SK-N-SH treated with all-trans-retinoic acid at 6 μM for 48 hours (cell line): ENCODE measurements around the gene RAB25.

ENCODE experiments used
- ATAC-seq: fragments of 200-7000 bp; cut with Tn5 transposase; 3 replicates; pipeline ENCODE4 v1.9.1; 2020; ENCODE audit warnings: mild to moderate bottlenecking, moderate library complexity
- ARNTL ChIP-seq: fragments of 450-650 bp; formaldehyde crosslinking; IDR thresholded peaks from 2 replicates; pipeline ENCODE4 v1.5.0; 2020; ENCODE audit warnings: low read depth, mild to moderate bottlenecking, moderate library complexity, borderline replicate concordance
- CREB5 ChIP-seq: fragments of 250-450 bp; sonication (Bioruptor Pico); IDR thresholded peaks from 2 replicates; pipeline ENCODE4 v1.5.1; 2020; ENCODE audit warnings: low read depth, mild to moderate bottlenecking, moderate library complexity
- CSDC2 ChIP-seq: fragments of 250-450 bp; sonication (Bioruptor Pico); IDR thresholded peaks from 2 replicates; pipeline ENCODE4 v1.5.0; 2020; ENCODE audit warnings: mild to moderate bottlenecking, moderate library complexity
- CSRNP3 ChIP-seq: fragments of 250-450 bp; sonication (Bioruptor Pico); IDR thresholded peaks from 2 replicates; pipeline ENCODE4 v1.5.1; 2021; ENCODE audit warnings: mild to moderate bottlenecking, moderate library complexity
- ESRRG ChIP-seq: fragments of 250-450 bp; sonication (Bioruptor Pico); IDR thresholded peaks from 2 replicates; pipeline ENCODE4 v1.6.1; 2021; ENCODE audit warnings: mild to moderate bottlenecking
- GLIS3 ChIP-seq: fragments of 250-450 bp; sonication (Bioruptor Pico); IDR thresholded peaks from 2 replicates; pipeline ENCODE4 v1.5.0; 2020; ENCODE audit warnings: mild to moderate bottlenecking, moderate library complexity
- ISL1 ChIP-seq: fragments of 250-450 bp; sonication (Bioruptor Pico); IDR thresholded peaks from 2 replicates; pipeline ENCODE4 v2.1.2; 2022; ENCODE audit warnings: mild to moderate bottlenecking, moderate library complexity
- OSR1 ChIP-seq: fragments of 250-450 bp; sonication (Bioruptor Pico); IDR thresholded peaks from 2 replicates; pipeline ENCODE4 v1.8.0; 2022; ENCODE audit warnings: moderate library complexity, mild to moderate bottlenecking, inconsistent platforms
- PATZ1 ChIP-seq: fragments of 250-450 bp; sonication (Bioruptor Pico); IDR thresholded peaks from 2 replicates; pipeline ENCODE4 v1.8.0; 2020; ENCODE audit warnings: mild to moderate bottlenecking, moderate library complexity, borderline replicate concordance
- RARB ChIP-seq: fragments of 250-450 bp; sonication (Bioruptor Pico); IDR thresholded peaks from 2 replicates; pipeline ENCODE4 v1.8.0; 2021; ENCODE audit warnings: mild to moderate bottlenecking, moderate library complexity
- SNAI2 ChIP-seq: fragments of 250-450 bp; sonication (Bioruptor Pico); IDR thresholded peaks from 2 replicates; pipeline ENCODE4 v1.5.0; 2020; ENCODE audit warnings: mild to moderate bottlenecking, moderate library complexity
- TOX ChIP-seq: fragments of 250-450 bp; sonication (Bioruptor Pico); IDR thresholded peaks from 2 replicates; pipeline ENCODE4 v1.8.0; 2021; ENCODE audit warnings: mild to moderate bottlenecking, moderate library complexity, borderline replicate concordance
- TSHZ2 ChIP-seq: fragments of 250-450 bp; sonication (Bioruptor Pico); IDR thresholded peaks from 2 replicates; pipeline ENCODE4 v1.5.0; 2020; ENCODE audit warnings: mild to moderate bottlenecking, moderate library complexity
- ZFP3 ChIP-seq: fragments of 250-450 bp; sonication (Bioruptor Pico); IDR thresholded peaks from 2 replicates; pipeline ENCODE4 v1.5.0; 2020; ENCODE audit warnings: mild to moderate bottlenecking, moderate library complexity
- ZFP30 ChIP-seq: fragments of 450-650 bp; formaldehyde crosslinking; IDR thresholded peaks from 2 replicates; pipeline ENCODE4 v1.5.0; 2022; ENCODE audit warnings: mild to moderate bottlenecking, moderate library complexity
- ZNF565 ChIP-seq: fragments of 450-650 bp; formaldehyde crosslinking; conservative IDR thresholded peaks from 2 replicates; pipeline ENCODE4 v1.5.0; 2020; ENCODE audit warnings: low read depth, mild to moderate bottlenecking, moderate library complexity
- ZNF8 ChIP-seq: fragments of 450-650 bp; formaldehyde crosslinking; IDR thresholded peaks from 2 replicates; pipeline ENCODE4 v1.5.0; 2020; ENCODE audit warnings: mild to moderate bottlenecking, moderate library complexity

Gene RAB25

GRCh38 chr1:156060937-156061636, at the start of gene RAB25:
Gene RAB25 (plus strand): TSS chr1:156061160. CDS start chr1:156061401, 241 bp downstream.
- no peak for TF ChIP-seq OSR1
- no peak for TF ChIP-seq GLIS3
- no peak for TF ChIP-seq CSRNP3 (CRISPR knock-in tag)
- TF ChIP-seq CREB5: no peak
- no peak for TF ChIP-seq RARB (CRISPR knock-in tag)
- TF ChIP-seq CSDC2: no peak
- TF ChIP-seq TSHZ2 (CRISPR knock-in tag): no peak
- no peak for TF ChIP-seq ESRRG (CRISPR knock-in tag)
- TF ChIP-seq ZFP30 (CRISPR knock-in tag): no peak
- TF ChIP-seq ZNF8 (CRISPR knock-in tag): no peak
- TF ChIP-seq SNAI2: no peak
- TF ChIP-seq ISL1 (CRISPR knock-in tag): no peak
- TF ChIP-seq ZFP3: no peak
- TF ChIP-seq TOX (CRISPR knock-in tag): no peak
- TF ChIP-seq, all 23 proteins: peak for 0
- ATAC-seq: no peak

GRCh38 chr1:156012051-156012817, 48.7 kb upstream of the RAB25 start:
- no peak for ATAC-seq
- TF ChIP-seq ARNTL (CRISPR knock-in tag): no peak
- TF ChIP-seq ZNF565 (CRISPR knock-in tag): no peak
- no peak for TF ChIP-seq SNAI2
- no peak for TF ChIP-seq PATZ1 (CRISPR knock-in tag)
- TF ChIP-seq CREB5: no peak
- TF ChIP-seq TSHZ2 (CRISPR knock-in tag): no peak
- TF ChIP-seq CSDC2: no peak
